Rectal smooth muscle tissue (tissue), 1 donor: Measurements from ENCODE around the gene ZNF98.

Experiments
- H3K27ac ChIP-seq: one replicate; pipeline ENCODE4 v1.7.0; 2013; ENCODE audit warnings: low read depth, low read length, inconsistent platforms
- H3K27me3 ChIP-seq: one replicate; pipeline ENCODE4 v1.7.0; 2013; ENCODE audit warnings: low read length; ENCODE audit not compliant: control insufficient read depth, insufficient read depth
- H3K36me3 ChIP-seq: one replicate; pipeline ENCODE4 v1.7.0; 2013; ENCODE audit warnings: low read length; ENCODE audit not compliant: control insufficient read depth, insufficient read depth
- H3K4me1 ChIP-seq: one replicate; pipeline ENCODE4 v1.7.0; 2013; ENCODE audit warnings: low read length; ENCODE audit not compliant: control insufficient read depth, insufficient read depth
- H3K4me3 ChIP-seq: one replicate; pipeline ENCODE4 v1.7.0; 2013; ENCODE audit warnings: low read length
- H3K9ac ChIP-seq: one replicate; pipeline ENCODE4 v1.7.0; 2013; ENCODE audit warnings: low read length

Gene ZNF98

DNA sequence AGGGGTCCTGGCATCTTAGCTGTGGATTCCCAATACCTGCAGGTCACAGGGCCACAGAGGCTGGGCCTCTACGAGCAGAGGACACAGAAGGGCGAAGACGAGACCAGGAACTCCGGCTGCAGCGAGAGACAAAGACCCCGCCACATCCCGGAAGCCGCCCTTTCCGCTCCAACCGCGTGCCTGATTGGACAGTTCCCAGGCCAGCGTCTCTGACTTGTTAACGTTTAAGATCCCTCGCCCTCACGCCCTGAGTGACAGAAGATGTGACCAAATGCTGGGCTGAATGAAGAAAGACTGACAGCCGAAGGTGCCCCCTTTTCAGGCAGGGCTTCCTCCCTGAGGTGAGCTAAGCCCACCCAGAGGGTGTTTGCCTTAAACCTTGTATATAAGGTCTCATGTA is at the start of gene ZNF98:
Gene ZNF98, minus strand, starts transcription at position 136 of the 400 bp plus-strand sequence. Its CDS starts 122 bp downstream, at position 14.
- Histone ChIP-seq H3K4me1 (no peaks in the 10 kb centered on the region), H3K27me3 (no peaks in the 10 kb centered on the region), H3K4me3 (peak within 1 kb of the TSS; percentile 32), H3K36me3 (no peaks in the 10 kb centered on the region), H3K9ac (no peak within 1 kb of the TSS), H3K27ac (no peak within 1 kb of the TSS)

DNA sequence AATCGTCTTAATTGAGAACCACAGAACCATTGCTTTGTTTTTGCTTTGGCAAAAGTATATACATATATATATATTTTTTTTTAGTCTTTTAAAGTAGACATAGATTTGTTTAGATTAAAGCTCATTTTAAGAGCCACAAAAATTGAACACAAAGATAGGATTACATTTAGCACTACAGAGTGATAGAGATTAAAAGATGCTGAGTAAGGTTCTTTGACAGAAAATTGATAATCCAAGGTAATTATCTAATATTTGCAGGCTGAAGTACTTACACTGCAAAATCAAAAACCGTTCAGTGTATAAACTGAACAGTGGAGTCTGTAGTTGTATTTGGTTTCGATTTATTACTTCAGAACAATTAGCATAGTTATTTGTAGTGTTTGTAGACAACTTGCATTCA is 24.5 kb upstream of the ZNF98 start:
- H3K36me3 ChIP-seq, result no peaks in the 10 kb centered on the region
- H3K9ac ChIP-seq, result no peak overlapping the region
- H3K27me3 ChIP-seq, result no peaks in the 10 kb centered on the region
- H3K4me3 ChIP-seq, result no peak overlapping the region
- H3K4me1 ChIP-seq, result no peaks in the 10 kb centered on the region
- no peak overlapping the region for H3K27ac ChIP-seq

DNA sequence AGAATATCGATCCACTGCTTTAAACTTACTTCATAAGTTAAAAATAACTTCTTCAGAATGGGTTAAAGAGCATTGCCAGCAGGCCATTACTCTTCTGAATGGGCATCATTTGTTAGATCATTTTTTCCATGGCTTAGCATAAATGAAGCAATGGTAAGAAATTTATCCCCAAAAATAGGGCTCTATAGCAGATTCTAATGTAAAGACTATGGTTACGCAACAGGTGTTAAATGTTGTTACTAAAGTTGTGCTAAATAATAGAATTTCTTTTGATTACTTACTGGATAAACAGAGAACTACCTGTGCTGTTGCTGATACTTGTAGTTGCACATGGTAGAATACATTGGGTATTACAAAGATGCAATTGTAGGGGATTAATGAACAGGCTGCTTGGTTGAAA is 15.9 kb upstream of the ZNF98 start:
- Histone ChIP-seq H3K9ac (no peak overlapping the region), H3K27ac (no peak overlapping the region), H3K27me3 (no peaks in the 10 kb centered on the region), H3K4me3 (no peak overlapping the region), H3K36me3 (no peaks in the 10 kb centered on the region), H3K4me1 (no peaks in the 10 kb centered on the region)

DNA sequence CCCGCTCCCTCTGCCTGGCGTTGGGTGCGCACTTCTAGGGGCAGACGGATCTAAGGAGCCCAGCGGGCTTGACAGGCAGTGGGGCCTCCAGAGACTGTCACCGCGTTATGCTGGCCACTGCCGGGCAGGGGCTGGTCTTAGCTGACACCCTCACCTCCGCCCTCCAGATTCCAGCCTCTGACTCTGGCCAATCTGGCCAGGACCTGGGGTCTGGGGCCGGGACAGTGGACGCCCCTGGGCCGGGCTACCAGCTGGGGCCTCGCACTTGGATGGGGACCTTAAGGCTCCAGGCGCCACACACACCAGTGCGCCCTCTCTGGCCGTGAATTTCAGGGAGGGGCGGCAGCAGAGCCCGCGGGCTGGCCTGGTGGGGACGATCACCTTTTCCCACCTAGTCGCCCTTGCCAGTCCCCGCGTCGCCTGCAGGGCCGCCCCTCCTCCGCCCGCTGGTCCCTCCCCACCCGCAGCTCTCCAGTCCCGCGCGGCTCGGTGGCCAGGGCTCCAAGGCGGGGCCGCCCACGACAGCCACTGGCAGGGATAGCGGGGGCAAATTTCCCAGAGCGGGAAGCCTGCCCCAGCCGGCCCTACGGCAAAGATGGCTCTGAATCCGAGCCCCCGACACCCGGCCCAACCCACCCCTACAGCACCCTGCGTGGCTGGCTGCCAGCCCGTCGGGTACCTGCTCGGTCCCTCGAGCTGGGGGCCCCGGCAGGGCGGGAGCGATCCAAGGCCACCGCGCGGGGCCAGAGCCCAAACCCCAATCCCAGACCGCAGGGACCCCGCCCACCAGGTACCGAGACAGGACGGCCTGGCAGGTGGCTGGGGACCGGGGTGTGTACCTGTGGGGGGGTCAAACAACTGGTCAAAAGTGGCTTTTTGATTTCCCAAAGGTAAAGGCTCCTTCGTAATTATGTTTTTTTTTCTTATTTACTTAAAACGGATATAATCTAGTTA is 6.1 kb upstream of the ZNF98 start:
- H3K4me1 ChIP-seq, result no peaks in the 10 kb centered on the region
- no peaks in the 10 kb centered on the region for H3K27me3 ChIP-seq
- H3K36me3 ChIP-seq, result no peaks in the 10 kb centered on the region
- H3K27ac ChIP-seq, result no peak overlapping the region
- no peak overlapping the region for H3K4me3 ChIP-seq
- H3K9ac ChIP-seq, result no peak overlapping the region

DNA sequence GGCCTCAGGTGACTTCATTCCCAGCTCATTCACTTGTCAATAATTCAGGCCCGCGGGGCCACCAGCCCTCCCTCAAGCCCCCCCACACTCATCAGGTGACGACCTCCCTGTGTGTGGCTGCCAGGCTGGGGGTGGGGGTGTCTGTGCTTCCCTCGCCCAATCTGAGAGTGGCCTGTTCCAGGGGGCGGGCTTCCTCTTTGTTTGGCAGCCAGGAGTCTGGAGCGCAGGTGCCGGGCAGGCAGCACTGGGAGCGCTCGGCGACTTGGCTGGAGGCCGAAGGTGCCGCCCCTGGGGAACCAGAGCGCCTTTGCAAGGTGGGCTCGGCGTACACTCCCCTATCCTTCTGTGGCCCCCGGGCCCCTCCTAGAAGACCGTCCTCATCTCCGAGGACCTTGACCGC is 5.4 kb upstream of the ZNF98 start:
- H3K4me3 ChIP-seq, result no peak overlapping the region

DNA sequence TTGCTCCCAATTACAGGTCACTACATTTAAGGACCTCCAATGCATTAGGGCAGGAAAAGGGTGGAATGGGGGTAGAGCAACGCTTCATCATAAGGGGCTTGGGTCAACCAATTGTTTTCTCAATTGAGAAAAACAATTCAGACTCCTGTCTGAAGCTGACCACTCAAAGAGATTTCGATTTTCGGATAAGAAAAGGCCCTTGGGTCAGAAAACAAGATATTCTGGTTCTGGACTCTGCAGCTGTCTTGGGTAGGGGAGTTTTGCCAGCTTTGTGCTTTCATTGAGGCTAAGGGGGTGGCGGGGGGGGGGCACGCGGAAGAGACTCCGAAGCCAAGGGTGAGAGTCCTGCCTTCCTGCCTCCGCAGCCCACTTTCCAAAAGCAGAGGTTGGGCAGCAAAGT is 4.8 kb upstream of the ZNF98 start:
- Histone ChIP-seq H3K9ac (no peak overlapping the region), H3K36me3 (no peaks in the 10 kb centered on the region), H3K27ac (no peak overlapping the region), H3K4me1 (no peaks in the 10 kb centered on the region), H3K27me3 (no peaks in the 10 kb centered on the region), H3K4me3 (no peak overlapping the region)

More for the DNA sequence above, 5.4 kb upstream of the ZNF98 start:
- H3K36me3 ChIP-seq, result no peaks in the 10 kb centered on the region
- H3K4me1 ChIP-seq, result no peaks in the 10 kb centered on the region
- H3K9ac ChIP-seq, result no peak overlapping the region
- no peaks in the 10 kb centered on the region for H3K27me3 ChIP-seq
- H3K27ac ChIP-seq, result no peak overlapping the region

DNA sequence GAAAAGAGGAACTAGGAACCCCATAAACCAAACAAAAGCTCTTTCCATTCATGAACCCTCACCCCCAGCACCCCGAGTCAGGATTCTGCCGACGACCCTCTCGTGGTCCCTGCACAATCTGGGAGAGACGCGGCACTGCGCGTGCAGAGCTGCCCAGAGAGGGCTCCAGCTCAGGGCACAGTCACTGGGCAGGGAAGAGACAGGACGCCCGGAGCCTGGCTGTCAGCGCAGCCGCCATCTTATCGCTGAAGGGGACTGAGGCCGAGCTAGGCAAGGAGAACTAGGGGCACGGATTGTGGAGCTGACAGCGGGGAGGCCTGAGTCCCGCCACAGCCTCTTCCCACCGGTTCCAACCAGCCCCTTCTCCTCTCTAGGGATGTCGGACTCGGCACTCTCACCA is 349 bp downstream of the ZNF98 start:
- Histone ChIP-seq H3K27ac (no peak overlapping the region), H3K4me1 (no peaks in the 10 kb centered on the region), H3K27me3 (no peaks in the 10 kb centered on the region), H3K36me3 (no peaks in the 10 kb centered on the region), H3K4me3 (peak overlapping the region; percentile 32), H3K9ac (no peak overlapping the region)

DNA sequence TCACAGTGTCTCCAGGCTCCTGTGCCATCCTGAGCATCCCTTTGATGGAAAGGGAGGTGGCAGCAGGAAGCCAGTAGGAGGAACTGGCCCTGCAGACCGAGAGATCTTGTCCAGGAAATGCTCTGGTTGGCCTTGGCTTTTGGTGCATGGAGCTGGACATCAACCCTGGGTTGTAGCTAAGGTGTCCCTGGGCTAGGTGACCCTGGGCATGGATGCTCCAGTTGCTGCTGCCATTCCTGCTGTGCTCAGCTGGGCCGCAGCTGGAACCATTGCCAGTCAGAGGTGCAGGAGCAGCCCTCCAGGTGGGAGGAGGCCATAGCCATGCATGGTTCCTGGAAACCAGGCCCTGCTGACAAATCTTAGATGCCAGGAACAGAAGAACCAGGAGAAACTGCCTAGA is 67.5 kb downstream of the ZNF98 start:
- Histone ChIP-seq H3K36me3 (no peaks in the 10 kb centered on the region), H3K27ac (no peak overlapping the region), H3K27me3 (no peaks in the 10 kb centered on the region), H3K4me3 (no peak overlapping the region), H3K9ac (no peak overlapping the region), H3K4me1 (no peaks in the 10 kb centered on the region)
